H9 (cell line): ENCODE data around the gene SPRED3. TPM values are rescaled to one million over a fixed set of nuclear protein-coding genes. Genes with fewer than 3 reads are reported as not detected.

ENCODE experiments used
- DNase-seq: peaks from one replicate; pipeline ENCODE4 v3.0.0-alpha.2; 2017
- H2AFZ ChIP-seq: one replicate; pipeline ENCODE4 v1.6.1; 2013; ENCODE audit warnings: mild to moderate bottlenecking, low read length, control low read depth, moderate library complexity
- H2AK5ac ChIP-seq: 2 replicates; pipeline ENCODE4 v1.6.1; 2013; ENCODE audit warnings: low read length, control low read depth, mixed read lengths; ENCODE audit not compliant: insufficient read length
- H2BK120ac ChIP-seq: one replicate; pipeline ENCODE4 v1.6.1; 2013; ENCODE audit warnings: low read depth, mild to moderate bottlenecking, low read length, control low read depth, inconsistent platforms; ENCODE audit not compliant: poor library complexity, severe bottlenecking
- H2BK12ac ChIP-seq: 2 replicates; pipeline ENCODE4 v1.6.1; 2013; ENCODE audit warnings: low read length, control low read depth, mixed read lengths, low read depth; ENCODE audit not compliant: insufficient read length
- H2BK15ac ChIP-seq: 2 replicates; pipeline ENCODE4 v1.6.1; 2013; ENCODE audit warnings: low read depth, low read length, control low read depth
- H2BK20ac ChIP-seq: one replicate; pipeline ENCODE4 v1.6.1; 2013; ENCODE audit warnings: low read depth, mild to moderate bottlenecking, low read length, control low read depth, inconsistent platforms; ENCODE audit not compliant: poor library complexity, severe bottlenecking
- H2BK5ac ChIP-seq: 2 replicates; pipeline ENCODE4 v1.6.1; 2013; ENCODE audit warnings: low read length, control low read depth, mixed read lengths; ENCODE audit not compliant: insufficient read length
- H3K14ac ChIP-seq: 2 replicates; pipeline ENCODE4 v1.6.1; 2013; ENCODE audit warnings: low read length, control low read depth; ENCODE audit not compliant: insufficient read depth
- H3K18ac ChIP-seq: 2 replicates; pipeline ENCODE4 v1.6.1; 2013; ENCODE audit warnings: low read depth, mild to moderate bottlenecking, mixed read lengths, low read length, control low read depth; ENCODE audit not compliant: insufficient read length
- H3K23ac ChIP-seq: 2 replicates; pipeline ENCODE4 v1.6.1; 2013; ENCODE audit warnings: low read length, control low read depth, mixed read lengths, low read depth; ENCODE audit not compliant: insufficient read length
- H3K23me2 ChIP-seq: 2 replicates; pipeline ENCODE4 v1.6.1; 2013; ENCODE audit warnings: low read depth, mild to moderate bottlenecking, mixed read lengths, low read length, control low read depth; ENCODE audit not compliant: insufficient read length, poor library complexity, severe bottlenecking
- H3K27ac ChIP-seq: 2 replicates; pipeline ENCODE4 v1.5.1; 2013; ENCODE audit warnings: low read length, control low read depth, mixed read lengths, low read depth; ENCODE audit not compliant: insufficient read length
- H3K27me3 ChIP-seq: 2 replicates; pipeline ENCODE4 v1.6.1; 2013; ENCODE audit warnings: low read length, control low read depth, inconsistent platforms; ENCODE audit not compliant: insufficient read depth
- H3K4ac ChIP-seq: 2 replicates; pipeline ENCODE4 v1.6.1; 2013; ENCODE audit warnings: low read depth, mild to moderate bottlenecking, control low read depth, inconsistent platforms, low read length, moderate library complexity
- H3K4me1 ChIP-seq: 2 replicates; pipeline ENCODE4 v1.6.1; 2013; ENCODE audit warnings: low read length, control low read depth, inconsistent platforms; ENCODE audit not compliant: insufficient read depth
- H3K4me2 ChIP-seq: 2 replicates; pipeline ENCODE4 v1.6.1; 2013; ENCODE audit warnings: low read length, control low read depth, mixed read lengths; ENCODE audit not compliant: insufficient read length, insufficient read depth
- H3K56ac ChIP-seq: 2 replicates; pipeline ENCODE4 v1.6.1; 2013; ENCODE audit warnings: low read depth, mild to moderate bottlenecking, mixed read lengths, low read length, control low read depth; ENCODE audit not compliant: insufficient read length
- H3K79me1 ChIP-seq: 2 replicates; pipeline ENCODE4 v1.6.1; 2013; ENCODE audit warnings: low read depth, mild to moderate bottlenecking, moderate library complexity, low read length, control low read depth, inconsistent platforms; ENCODE audit not compliant: insufficient read depth, poor library complexity, severe bottlenecking
- H3K79me2 ChIP-seq: 2 replicates; pipeline ENCODE4 v1.6.1; 2013; ENCODE audit warnings: low read length, control low read depth, inconsistent platforms; ENCODE audit not compliant: insufficient read depth
- H3K9ac ChIP-seq: 2 replicates; pipeline ENCODE4 v1.6.1; 2013; ENCODE audit warnings: low read length, control low read depth, mixed read lengths; ENCODE audit not compliant: insufficient read length; ENCODE audit errors: extremely low read depth
- H3K9me3 ChIP-seq: one replicate; pipeline ENCODE4 v1.6.1; 2013; ENCODE audit warnings: low read depth, low read length, inconsistent platforms; ENCODE audit not compliant: control insufficient read depth
- H3T11ph ChIP-seq: one replicate; pipeline ENCODE4 v1.6.1; 2013; ENCODE audit warnings: mild to moderate bottlenecking, low read length, control low read depth, inconsistent platforms
- H4K20me1 ChIP-seq: one replicate; pipeline ENCODE4 v1.6.1; 2013; ENCODE audit not compliant: control insufficient read depth, insufficient read length, insufficient read depth
- H4K5ac ChIP-seq: 2 replicates; pipeline ENCODE4 v1.6.1; 2013; ENCODE audit warnings: low read depth, mild to moderate bottlenecking, mixed read lengths, low read length, control low read depth; ENCODE audit not compliant: insufficient read length
- H4K8ac ChIP-seq: replicated peaks from 2 replicates; pipeline ENCODE4 v1.6.1; 2013; ENCODE audit warnings: low read length, control low read depth, mixed read lengths, low read depth; ENCODE audit not compliant: insufficient read length
- H4K91ac ChIP-seq: 2 replicates; pipeline ENCODE4 v1.6.1; 2013; ENCODE audit warnings: low read depth, mild to moderate bottlenecking, moderate library complexity, mixed read lengths, low read length, control low read depth; ENCODE audit not compliant: insufficient read length
- H3K27ac Mint-ChIP-seq, 3 experiments: 2 replicates in 2 of 3; 3 replicates in 1 of 3; pipeline ENCODE4 v1.8.0; 2020 to 2021; ENCODE audit warnings: mixed read lengths in 3 of 3, mild to moderate bottlenecking in 1 of 3, moderate library complexity in 1 of 3
- H3K27me3 Mint-ChIP-seq: 2 replicates; pipeline ENCODE4 v1.8.0; 2021; ENCODE audit warnings: low read depth, mild to moderate bottlenecking, moderate library complexity, mixed read lengths
- H3K36me3 Mint-ChIP-seq, 3 experiments: 2 replicates in 2 of 3; 3 replicates in 1 of 3; pipeline ENCODE4 v1.8.0; 2020 to 2021; ENCODE audit warnings: low read depth in 3 of 3, mixed read lengths in 3 of 3; ENCODE audit not compliant: insufficient read depth in 1 of 3
- H3K4me1 Mint-ChIP-seq, 2 experiments: 2 replicates each; pipeline ENCODE4 v1.8.0; 2020; ENCODE audit warnings: mixed read lengths in 2 of 2
- H3K4me3 Mint-ChIP-seq, 2 experiments: 2 replicates in 1 of 2; 3 replicates in 1 of 2; pipeline ENCODE4 v1.8.0; 2020 to 2021; ENCODE audit warnings: mild to moderate bottlenecking in 2 of 2, mixed read lengths in 2 of 2, moderate library complexity in 1 of 2
- H3K9me3 Mint-ChIP-seq, 2 experiments: 2 replicates in 1 of 2; 3 replicates in 1 of 2; pipeline ENCODE4 v1.8.0; 2020; ENCODE audit warnings: mild to moderate bottlenecking in 2 of 2, mixed read lengths in 2 of 2, moderate library complexity in 1 of 2
- CTCF ChIP-seq: fragments of 200-600 bp; sonication (generic); conservative IDR thresholded peaks from 3 replicates; pipeline ENCODE4 v1.8.0; 2021; ENCODE audit warnings: antibody characterized with exemption, mild to moderate bottlenecking
- WGBS: extraction: QIAGEN DNeasy Blood & Tissue Kit; methylation state at CpG from one replicate; pipeline ENCODE4 v1.1.7; 2013; ENCODE audit warnings: missing lambda C conversion rate, low lambda C conversion rate, mixed read lengths; ENCODE audit not compliant: insufficient read length; ENCODE audit errors: extremely low coverage; 5-methylcytosine and 5-hydroxymethylcytosine counted together
- total RNA-seq: library from RNA; stranded (reverse); gene quantifications from 2 replicates; pipeline ENCODE4 v1.2.1, GENCODE V29; 2021

The SPRED3 gene
- total RNA-seq, 1 experiment from 2014 or later: 16.4 TPM

GRCh38 chr19:38373907-38374331 is 14.6 kb upstream of the SPRED3 start:
- H4K8ac ChIP-seq: no peak overlapping the region
- no peak overlapping the region for H2BK20ac ChIP-seq
- no peaks in the 10 kb centered on the region for H4K20me1 ChIP-seq
- Mint-ChIP-seq H3K36me3 (peaks cover 10 to 17% (median 10%) of the 10 kb centered on the region in 3 experiments; a peak in 6 of 7 replicates), H3K4me3 (peak overlapping the region; percentile 99), H3K27me3 (peaks cover 32% of the 10 kb centered on the region), H3K4me1 (peaks cover 14 to 18% of the 10 kb centered on the region in 2 experiments), H3K9me3 (no peaks in the 10 kb centered on the region), H3K27ac (peak overlapping the region in 2 of 3 experiments; percentile 75 to 90; a peak in 3 of 7 replicates)
- peaks cover 16% of the 10 kb centered on the region; the same call in 1 of the 2 replicates for H3K79me2 ChIP-seq
- H3K56ac ChIP-seq: no peak overlapping the region
- H3K4me2 ChIP-seq: peak overlapping the region; percentile 57
- no peak overlapping the region for H2AFZ ChIP-seq
- H3K79me1 ChIP-seq: peaks cover 12% of the 10 kb centered on the region
- no peaks in the 10 kb centered on the region for H3K4me1 ChIP-seq
- no peak overlapping the region for H3K14ac ChIP-seq
- TF ChIP-seq CTCF: no peak
- H4K91ac ChIP-seq: no peak overlapping the region
- no peak overlapping the region for H3K4ac ChIP-seq
- H2BK15ac ChIP-seq: no peak overlapping the region
- H4K5ac ChIP-seq: no peak overlapping the region
- H3K9me3 ChIP-seq: no peaks in the 10 kb centered on the region
- H3K27me3 ChIP-seq: no peaks in the 10 kb centered on the region
- no peak overlapping the region for H3K27ac ChIP-seq
- peaks cover 12% of the 10 kb centered on the region for H3K23me2 ChIP-seq
- H3K18ac ChIP-seq: no peak overlapping the region
- WGBS: no CpG with 5 or more reads among the region's 6 CpGs
- H2AK5ac ChIP-seq: no peak overlapping the region
- H3T11ph ChIP-seq: no peak overlapping the region
- no peak for DNase-seq
- no peak overlapping the region for H3K9ac ChIP-seq
- no peak overlapping the region for H3K23ac ChIP-seq
- no peak overlapping the region for H2BK120ac ChIP-seq
- H2BK5ac ChIP-seq: no peak overlapping the region
- no peak overlapping the region for H2BK12ac ChIP-seq
